ENCODE data around the gene PLEKHH3.

GRCh38 chr17:42672038-42672437 lies 4.8 kb downstream of the PLEKHH3 start:
- TF ChIP-seq CEBPB (IDR thresholded peaks at IDR 0.05; ENCODE audit: low read depth, low read length) (no peak), CTCF (conservative IDR thresholded peaks at IDR 0.05; ENCODE audit: low read depth, low read length) (no peak), RFX5 (IDR thresholded peaks at IDR 0.05; ENCODE audit: low read depth, low read length) (no peak), POLR2A (IDR thresholded peaks at IDR 0.05; ENCODE audit: low read depth, low read length) (no peak), SMC3 (IDR thresholded peaks at IDR 0.05; ENCODE audit: low read depth, low read length) (no peak), FOS (IDR thresholded peaks at IDR 0.05; ENCODE audit: low read depth, low read length) (no peak), RAD21 (IDR thresholded peaks at IDR 0.05; ENCODE audit: low read length) (no peak), BHLHE40 (IDR thresholded peaks at IDR 0.05; ENCODE audit: low read depth, low read length) (no peak)
